Keratinocyte (primary cell): ENCODE data around the gene TAF1C. TPM values are rescaled to one million over a fixed set of nuclear protein-coding genes. Genes with fewer than 3 reads are reported as not detected.

Experiments used
- DNase-seq: peaks from one replicate; pipeline ENCODE4 v3.0.0-alpha.2; 2011; ENCODE audit warnings: low read depth, missing footprints, low spot score
- FAIRE-seq: peaks from 2 replicates; lab custom pipeline; 2011; peaks lifted over from hg19 to GRCh38; lab: Jason Lieb, UNC
- H2AFZ ChIP-seq: 2 replicates; pipeline ENCODE4 v1.6.0; 2012; ENCODE audit warnings: low read length, control low read depth, inconsistent platforms; ENCODE audit not compliant: control insufficient read depth
- H3K27ac ChIP-seq: 2 replicates; pipeline ENCODE4 v1.5.1; 2011; ENCODE audit warnings: low read length; ENCODE audit not compliant: control insufficient read depth, insufficient read depth
- H3K27me3 ChIP-seq: 3 replicates; pipeline ENCODE4 v1.6.0; 2011; ENCODE audit warnings: low read length; ENCODE audit not compliant: control insufficient read depth, insufficient read depth; ENCODE audit errors: extremely low read depth
- H3K36me3 ChIP-seq, 2 experiments: 2 replicates in 1 of 2; 3 replicates in 1 of 2; pipeline ENCODE4 v1.5.1; 2011; ENCODE audit warnings: low read length in 2 of 2, mild to moderate bottlenecking in 1 of 2; ENCODE audit not compliant: control insufficient read depth in 2 of 2, insufficient read depth in 2 of 2; ENCODE audit errors: extremely low read depth in 1 of 2
- H3K4me1 ChIP-seq: 3 replicates; pipeline ENCODE4 v1.5.1; 2011; ENCODE audit warnings: low read length; ENCODE audit not compliant: control insufficient read depth, insufficient read depth; ENCODE audit errors: extremely low read depth
- H3K4me2 ChIP-seq: 3 replicates; pipeline ENCODE4 v1.6.0; 2011; ENCODE audit warnings: low read depth, low read length; ENCODE audit not compliant: control insufficient read depth, insufficient read depth; ENCODE audit errors: extremely low read depth
- H3K4me3 ChIP-seq, 3 experiments: fragments of 200-600 bp in 1 of 3; sonication (generic) in 1 of 3; 2 replicates in 2 of 3; 3 replicates in 1 of 3; pipeline ENCODE4 v1.5.1; 2011 to 2016; ENCODE audit warnings: low read length in 3 of 3, mild to moderate bottlenecking in 3 of 3, control low read depth in 2 of 3, inconsistent platforms in 1 of 3, low read depth in 1 of 3, mixed read lengths in 1 of 3, mixed run types in 1 of 3, moderate library complexity in 1 of 3; ENCODE audit not compliant: control insufficient read depth in 2 of 3, insufficient read depth in 2 of 3; ENCODE audit errors: extremely low read depth in 1 of 3
- H3K79me2 ChIP-seq: 2 replicates; pipeline ENCODE4 v1.6.0; 2012; ENCODE audit warnings: low read length; ENCODE audit not compliant: control insufficient read depth, insufficient read depth
- H3K9ac ChIP-seq: 3 replicates; pipeline ENCODE4 v1.6.0; 2011; ENCODE audit warnings: low read length; ENCODE audit not compliant: control insufficient read depth, insufficient read depth; ENCODE audit errors: extremely low read depth
- H3K9me1 ChIP-seq: 3 replicates; pipeline ENCODE4 v1.6.0; 2011; ENCODE audit warnings: low read length; ENCODE audit not compliant: control insufficient read depth, insufficient read depth; ENCODE audit errors: extremely low read depth
- H3K9me3 ChIP-seq: 2 replicates; pipeline ENCODE4 v1.5.1; 2012; ENCODE audit warnings: low read depth, low read length; ENCODE audit not compliant: control insufficient read depth
- H4K20me1 ChIP-seq: 3 replicates; pipeline ENCODE4 v1.6.0; 2011; ENCODE audit warnings: low read length; ENCODE audit not compliant: control insufficient read depth, insufficient read depth; ENCODE audit errors: extremely low read depth
- CTCF ChIP-seq, 3 experiments: IDR thresholded peaks in 1 of 3; conservative IDR thresholded peaks in 1 of 3; optimal IDR thresholded peaks in 1 of 3; 2 replicates in 2 of 3; 3 replicates in 1 of 3; pipeline versions ENCODE3 to v1.5.1; 2011; ENCODE audit warnings: low read length in 3 of 3, mild to moderate bottlenecking in 3 of 3, moderate library complexity in 2 of 3, control low read depth in 1 of 3, inconsistent platforms in 1 of 3; ENCODE audit not compliant: insufficient read depth in 2 of 3; ENCODE audit errors: extremely low read depth in 1 of 3
- EZH2 ChIP-seq: IDR thresholded peaks from one replicate; pipeline ENCODE4 v1.6.1; 2012; ENCODE audit warnings: inconsistent platforms, mild to moderate bottlenecking, low read length, moderate library complexity
- dilution Hi-C: fragments of 300-500 bp; cut with MboI; formaldehyde crosslinking; loops from one replicate; pipeline ENCODE4 v1.7.0; 2020; ENCODE audit warnings: low sequenced_read_pairs; ENCODE audit not compliant: extremely low pct_ligation_motif_present
- polyA plus RNA-seq, 5 experiments: library from polyadenylated mRNA; depleted of rRNA in 3 of 5; stranded (reverse) in 3 of 5; stranded (forward) in 1 of 5; unstranded in 1 of 5; fragments of >200 nt; gene quantifications; 1 replicate in 1 of 5; 2 replicates in 3 of 5; 3 replicates in 1 of 5; pipeline versions ENCODE4 v1.2.1 to v1.2.3, GENCODE V29; 2011 to 2012; ENCODE audit warnings: missing spikeins in 2 of 5, low read depth in 1 of 5, low replicate concordance in 1 of 5

The TAF1C gene
- polyA plus RNA-seq, 1 donor (not counting 4 experiments of a cell fraction or from before 2014, with no cell fraction given) = 6.5 TPM

GRCh38 chr16:84199861-84200260 is 13.0 kb upstream of the TAF1C start:
- peak overlapping the region; percentile 19 for H3K4me2 ChIP-seq
- H4K20me1 ChIP-seq = no peaks in the 10 kb centered on the region
- H3K4me3 ChIP-seq = no peak overlapping the region
- peaks cover 34% of the 10 kb centered on the region for H3K4me1 ChIP-seq
- no peaks in the 10 kb centered on the region for H3K9me3 ChIP-seq
- H2AFZ ChIP-seq = peak overlapping the region; percentile 29
- H3K27me3 ChIP-seq = no peaks in the 10 kb centered on the region
- H3K9ac ChIP-seq = no peak overlapping the region
- H3K27ac ChIP-seq = no peak overlapping the region
- no peak for TF ChIP-seq CTCF (optimal IDR thresholded peaks at IDR 0.05 in 1 of 3, IDR thresholded peaks at IDR 0.05 in 1 of 3, conservative IDR thresholded peaks at IDR 0.05 in 1 of 3; ENCODE audit: extremely low read depth in 1 of 3, insufficient read depth in 2 of 3, low read length in 3 of 3)
- TF ChIP-seq EZH2 = no peak
- dilution Hi-C loops = no loop called here
- no peaks in the 10 kb centered on the region for H3K36me3 ChIP-seq
- DNase-seq = no peak
- no peak for FAIRE-seq
- H3K9me1 ChIP-seq = no peaks in the 10 kb centered on the region
- no peaks in the 10 kb centered on the region for H3K79me2 ChIP-seq

GRCh38 chr16:84199097-84199496 is 12.2 kb upstream of the TAF1C start:
- no peak for TF ChIP-seq CTCF (optimal IDR thresholded peaks at IDR 0.05 in 1 of 3, IDR thresholded peaks at IDR 0.05 in 1 of 3, conservative IDR thresholded peaks at IDR 0.05 in 1 of 3; ENCODE audit: extremely low read depth in 1 of 3, insufficient read depth in 2 of 3, low read length in 3 of 3)
- no peak for TF ChIP-seq EZH2
- no peak overlapping the region for H3K4me3 ChIP-seq
- H3K27me3 ChIP-seq = no peaks in the 10 kb centered on the region
- H3K4me2 ChIP-seq = no peak overlapping the region
- FAIRE-seq (no peak), DNase-seq (no peak)
- no peaks in the 10 kb centered on the region for H3K9me1 ChIP-seq
- dilution Hi-C loops = no loop called here
- H3K36me3 ChIP-seq = no peaks in the 10 kb centered on the region
- no peak overlapping the region for H3K27ac ChIP-seq
- peaks cover 34% of the 10 kb centered on the region for H3K4me1 ChIP-seq
- H3K9ac ChIP-seq = no peak overlapping the region
- H4K20me1 ChIP-seq = no peaks in the 10 kb centered on the region
- no peaks in the 10 kb centered on the region for H3K9me3 ChIP-seq
- H2AFZ ChIP-seq = no peak overlapping the region
- no peaks in the 10 kb centered on the region for H3K79me2 ChIP-seq
